ENCODE measurements around the gene CSF2RB. TPM values are rescaled to one million over a fixed set of nuclear protein-coding genes. Genes with fewer than 3 reads are reported as not detected.

The CSF2RB gene
- total and polyA plus RNA-seq, 2 of the 13 experiments (the other 11 are each of a cell fraction or from before 2014, with no cell fraction given) = not detected

- no peak for TF ChIP-seq ZNF550 (CRISPR knock-in tag; IDR thresholded peaks at IDR 0.05; ENCODE audit: borderline replicate concordance)
These were observed 41.8 kb upstream of the CSF2RB start (continued) for GRCh38 chr22:36871669-36872081.

DNA sequence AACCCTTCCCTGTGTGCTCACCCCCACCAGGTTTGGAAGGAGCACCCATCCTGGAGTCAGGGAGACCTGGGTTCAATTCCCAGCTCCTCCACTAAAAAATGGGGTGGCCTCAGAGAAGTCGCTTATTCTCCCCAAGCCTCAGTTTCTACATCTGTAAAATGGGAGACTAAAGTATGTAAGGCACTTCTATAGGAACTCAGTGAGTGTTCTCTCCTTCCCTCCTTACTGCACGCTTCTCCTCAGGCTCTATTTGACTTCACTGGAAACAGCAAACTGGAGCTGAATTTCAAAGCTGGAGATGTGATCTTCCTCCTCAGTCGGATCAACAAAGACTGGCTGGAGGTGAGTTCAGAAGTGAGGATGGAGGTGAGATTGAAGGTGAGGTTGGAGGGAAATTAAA, 41.3 kb upstream of the CSF2RB start:
- peaks cover 9% of the 10 kb centered on the region; the same call in 1 of the 2 replicates for H3K4me1 ChIP-seq (ENCODE audit: insufficient read depth, low read length)
- BruUV-seq (replicated peaks) = no TSS peak
- in situ Hi-C loops (cut with HindIII; ENCODE audit: extremely low pct_ligation_motif_present, low pct_unique_long_range_greater_than_20kb) (no loop called here), intact Hi-C loops (cut with micrococcal nuclease; ENCODE audit: unreplicated experiment) (no loop called here)
- H3K79me2 ChIP-seq (ENCODE audit: insufficient read depth, low read length) = no peaks in the 10 kb centered on the region
- H3K9ac ChIP-seq (ENCODE audit: insufficient read depth, low read depth, low read length) = no peak overlapping the region
- no peaks in the 10 kb centered on the region for H4K20me1 ChIP-seq (ENCODE audit: insufficient read depth, low read length)
- H3K27me3 ChIP-seq (ENCODE audit: control insufficient read depth in 1 of 2, insufficient read depth in 2 of 2, low read length in 2 of 2) = peaks cover 2 to 22% of the 10 kb centered on the region in 2 experiments; a peak in 3 of 5 replicates
- WGBS (ENCODE audit: low lambda C conversion rate) = 31% methylated on average over 3 of the region's 3 CpGs
- no peaks in the 10 kb centered on the region for H3K9me3 ChIP-seq (ENCODE audit: low read length)
- FAIRE-seq (no peak), ATAC-seq (no peak), DNase-seq (ENCODE audit: low spot score) (no peak)
- no peak overlapping the region for H3K4me2 ChIP-seq (ENCODE audit: low read depth, low read length)
- TF ChIP-seq ZNF629 (CRISPR knock-in tag; conservative IDR thresholded peaks at IDR 0.05) = 0 out of 2 replicates have a peak, but pooled peaks have one; percentile 23
- TF ChIP-seq ZNF777 (CRISPR knock-in tag; IDR thresholded peaks at IDR 0.05) = no peak
- no peaks in the 10 kb centered on the region for H3K36me3 ChIP-seq (replicated peaks in 1 of 2; ENCODE audit: control insufficient read depth in 1 of 2, insufficient read depth in 2 of 2, low read length in 2 of 2)
- ChIA-PET CTCF (ENCODE audit: low intra/inter-chr PET ratio, low total read pairs) (no interaction called here), POLR2A (no interaction called here)
- no peak overlapping the region for H2AFZ ChIP-seq (ENCODE audit: low read length)
- no peak overlapping the region for H3K27ac ChIP-seq (ENCODE audit: extremely low read length, insufficient read depth, low read length)
- no peak overlapping the region for H3K4me3 ChIP-seq (replicated peaks in 1 of 3; ENCODE audit: insufficient read depth in 1 of 3, low read depth in 2 of 3, low read length in 3 of 3)

- Histone ChIP-seq H3K79me2 (ENCODE audit: insufficient read depth, low read length) (no peaks in the 10 kb centered on the region), H3K9ac (ENCODE audit: insufficient read depth, low read depth, low read length) (no peak overlapping the region), H3K4me1 (ENCODE audit: insufficient read depth, low read length) (peaks cover 9% of the 10 kb centered on the region; the same call in 1 of the 2 replicates), H2AFZ (ENCODE audit: low read length) (no peak overlapping the region), H3K4me3 (replicated peaks in 1 of 3; ENCODE audit: insufficient read depth in 1 of 3, low read depth in 2 of 3, low read length in 3 of 3) (no peak overlapping the region), H3K4me2 (ENCODE audit: low read depth, low read length) (no peak overlapping the region), H3K36me3 (replicated peaks in 1 of 2; ENCODE audit: control insufficient read depth in 1 of 2, insufficient read depth in 2 of 2, low read length in 2 of 2) (no peaks in the 10 kb centered on the region), H3K27ac (ENCODE audit: extremely low read length, insufficient read depth, low read length) (no peak overlapping the region), H3K9me3 (ENCODE audit: low read length) (no peaks in the 10 kb centered on the region), H4K20me1 (ENCODE audit: insufficient read depth, low read length) (no peaks in the 10 kb centered on the region), H3K27me3 (ENCODE audit: control insufficient read depth in 1 of 2, insufficient read depth in 2 of 2, low read length in 2 of 2) (peaks cover 2 to 22% of the 10 kb centered on the region in 2 experiments; a peak in 4 of 5 replicates)
- intact Hi-C loops (cut with micrococcal nuclease; ENCODE audit: unreplicated experiment) = no loop called here
- TF ChIP-seq, protein P1, sequence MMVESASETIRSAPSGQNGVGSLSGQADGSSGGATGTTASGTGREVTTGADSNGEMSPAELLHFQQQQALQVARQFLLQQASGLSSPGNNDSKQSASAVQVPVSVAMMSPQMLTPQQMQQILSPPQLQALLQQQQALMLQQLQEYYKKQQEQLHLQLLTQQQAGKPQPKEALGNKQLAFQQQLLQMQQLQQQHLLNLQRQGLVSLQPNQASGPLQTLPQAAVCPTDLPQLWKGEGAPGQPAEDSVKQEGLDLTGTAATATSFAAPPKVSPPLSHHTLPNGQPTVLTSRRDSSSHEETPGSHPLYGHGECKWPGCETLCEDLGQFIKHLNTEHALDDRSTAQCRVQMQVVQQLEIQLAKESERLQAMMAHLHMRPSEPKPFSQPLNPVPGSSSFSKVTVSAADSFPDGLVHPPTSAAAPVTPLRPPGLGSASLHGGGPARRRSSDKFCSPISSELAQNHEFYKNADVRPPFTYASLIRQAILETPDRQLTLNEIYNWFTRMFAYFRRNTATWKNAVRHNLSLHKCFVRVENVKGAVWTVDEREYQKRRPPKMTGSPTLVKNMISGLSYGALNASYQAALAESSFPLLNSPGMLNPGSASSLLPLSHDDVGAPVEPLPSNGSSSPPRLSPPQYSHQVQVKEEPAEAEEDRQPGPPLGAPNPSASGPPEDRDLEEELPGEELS (CRISPR knock-in tag; IDR thresholded peaks at IDR 0.05) = no peak
- peak; percentile 97 for TF ChIP-seq ZKSCAN5 (CRISPR knock-in tag; IDR thresholded peaks at IDR 0.05)
- TF ChIP-seq ZNF124 (CRISPR knock-in tag; IDR thresholded peaks at IDR 0.05) = no peak
- TF ChIP-seq FOXA1 (IDR thresholded peaks at IDR 0.05) = peak; percentile 16; the same call in 1 of the 2 replicates
- TF ChIP-seq FOXA1 (CRISPR knock-in tag; IDR thresholded peaks at IDR 0.05) = no peak
- TF ChIP-seq CBX1 (IDR thresholded peaks at IDR 0.05; ENCODE audit: low read depth) = no peak
- no peak for TF ChIP-seq MAFK (conservative IDR thresholded peaks at IDR 0.05 in 1 of 2, IDR thresholded peaks at IDR 0.05 in 1 of 2; ENCODE audit: low read length in 2 of 2)
- in situ Hi-C loops (cut with HindIII; ENCODE audit: extremely low pct_ligation_motif_present, low pct_unique_long_range_greater_than_20kb) = no loop called here
- ChIA-PET POLR2A (no interaction called here), CTCF (ENCODE audit: low intra/inter-chr PET ratio, low total read pairs) (no interaction called here)
- no peak for FAIRE-seq
- no TSS peak for BruUV-seq (replicated peaks)
- 49% methylated on average over 2 of the region's 2 CpGs for WGBS (ENCODE audit: low lambda C conversion rate)
- ATAC-seq = no peak
- DNase-seq (ENCODE audit: low spot score) = no peak
These were observed 40.4 kb upstream of the CSF2RB start for GRCh38 chr22:36872866-36873498.

All from HepG2 (cell line).